ENCODE measurements around the gene GBGT1. TPM values are rescaled to one million over a fixed set of nuclear protein-coding genes. Genes with fewer than 3 reads are reported as not detected.
"Not testable (repeated sequence)": the region's sequence is repeated elsewhere in the genome, so short reads cannot be mapped to it uniquely, and the experiment has no call there.

GBGT1 gene
- total RNA-seq, 1 donor: 54.9 TPM

- DNase-seq (ENCODE audit: low read depth in 2 of 3, low spot score in 2 of 3): peak in 2 of 3 donors; percentile 75 to 87
These were observed 36.1 kb upstream of the GBGT1 start for GRCh38 chr9:133199648-133200321.

GRCh38 chr9:133195029-133195428, 31.3 kb upstream of the GBGT1 start:
- no peak for DNase-seq (ENCODE audit: low read depth in 2 of 3, low spot score in 2 of 3)

DNA sequence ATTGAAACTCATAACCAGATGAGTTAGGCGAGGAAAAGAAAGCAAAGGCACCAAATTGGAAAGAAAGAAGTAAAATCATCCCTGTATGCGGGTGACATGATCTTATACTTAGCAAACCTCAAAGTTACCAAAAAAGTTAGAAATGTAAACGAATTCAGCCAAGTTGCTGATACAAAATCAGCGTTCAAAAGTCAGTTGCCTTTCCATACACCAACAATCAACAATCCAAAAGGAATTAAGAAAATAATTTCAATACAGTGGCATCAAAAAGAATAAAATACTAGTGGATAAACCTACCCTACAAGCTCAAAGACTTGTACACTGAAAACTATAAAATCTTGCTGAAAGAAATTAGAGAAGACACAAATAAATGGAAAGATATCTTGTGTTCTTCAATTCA, 30.9 kb upstream of the GBGT1 start:
- DNase-seq (ENCODE audit: low read depth in 2 of 3, low spot score in 2 of 3): no peak

- no peak for DNase-seq (ENCODE audit: low read depth in 2 of 3, low spot score in 2 of 3)
These were observed 28.3 kb upstream of the GBGT1 start for GRCh38 chr9:133191989-133192388.

DNA sequence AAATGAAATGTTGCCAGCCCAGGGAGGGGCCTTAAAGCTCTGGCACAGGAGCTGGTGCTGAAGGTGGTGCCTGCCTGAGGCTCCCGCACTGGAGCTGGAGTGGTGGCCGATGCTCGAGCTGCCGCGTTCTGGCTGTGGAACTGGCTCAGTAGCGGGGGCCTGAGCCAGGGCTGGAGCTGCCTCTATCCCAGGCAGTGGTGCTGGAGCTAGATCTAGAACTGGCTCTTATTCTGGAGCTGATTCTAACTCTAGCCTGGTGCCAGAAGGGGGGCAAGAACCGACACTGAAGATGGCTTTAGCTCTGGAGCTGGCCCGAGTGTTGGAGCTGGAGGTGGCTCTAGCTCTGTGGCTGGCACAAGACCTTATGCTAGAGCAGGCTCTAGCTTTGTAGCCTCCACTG, 26.1 kb upstream of the GBGT1 start:
- DNase-seq (ENCODE audit: low read depth in 2 of 3, low spot score in 2 of 3): no peak

GRCh38 chr9:133188843-133189180, 25.1 kb upstream of the GBGT1 start:
- no peak for DNase-seq (ENCODE audit: low read depth in 2 of 3, low spot score in 2 of 3)

DNA sequence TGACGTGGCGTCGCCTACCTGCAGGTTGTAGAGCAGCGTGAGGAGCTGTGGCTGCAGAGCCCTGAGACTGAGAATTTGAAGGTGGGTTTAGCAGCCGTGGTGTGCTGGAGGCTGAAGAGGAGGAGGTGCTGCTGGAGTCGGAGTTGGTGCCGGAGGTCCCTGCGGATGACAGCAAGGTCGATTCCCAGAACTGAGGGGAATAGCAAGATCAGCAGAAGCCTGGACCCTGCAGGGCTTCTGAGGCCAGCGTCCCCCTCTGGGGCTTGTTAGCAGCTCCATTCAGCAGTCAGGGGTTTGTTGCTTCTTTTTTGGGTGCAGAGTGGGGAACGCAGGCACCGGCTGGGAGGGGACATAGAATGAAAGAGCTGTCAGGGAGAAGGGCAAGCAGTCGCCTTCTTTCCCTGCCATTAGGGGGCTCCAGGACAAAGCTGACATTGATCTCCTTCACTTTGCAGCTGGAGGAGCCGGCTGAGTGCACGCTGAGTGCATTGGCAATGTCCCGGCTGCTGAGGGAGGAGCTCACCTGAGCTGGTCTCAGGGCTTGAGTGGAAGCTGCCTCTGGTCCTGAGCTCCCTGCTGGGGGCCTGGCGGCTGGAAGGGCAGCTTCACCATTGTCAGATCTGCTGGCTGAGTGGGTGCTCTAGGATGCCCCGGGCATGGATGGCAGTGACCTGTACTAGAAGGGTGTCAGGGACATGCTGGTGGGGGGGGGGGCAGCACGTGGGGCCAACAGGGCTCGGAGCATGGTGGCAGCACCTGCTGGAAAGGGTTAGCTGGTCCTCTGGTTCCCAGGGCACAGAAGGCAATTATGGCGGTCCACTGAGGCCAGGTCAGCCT, 24.5 kb upstream of the GBGT1 start:
- DNase-seq (ENCODE audit: low read depth in 2 of 3, low spot score in 2 of 3): peak in 2 of 3 donors; percentile 53 to 58

- DNase-seq (ENCODE audit: low read depth in 2 of 3, low spot score in 2 of 3): no peak
These were observed 23.9 kb upstream of the GBGT1 start for GRCh38 chr9:133187561-133188005.

- no peak for DNase-seq (ENCODE audit: low read depth in 2 of 3, low spot score in 2 of 3)
These were observed 23.0 kb upstream of the GBGT1 start for GRCh38 chr9:133186736-133187135.

DNA sequence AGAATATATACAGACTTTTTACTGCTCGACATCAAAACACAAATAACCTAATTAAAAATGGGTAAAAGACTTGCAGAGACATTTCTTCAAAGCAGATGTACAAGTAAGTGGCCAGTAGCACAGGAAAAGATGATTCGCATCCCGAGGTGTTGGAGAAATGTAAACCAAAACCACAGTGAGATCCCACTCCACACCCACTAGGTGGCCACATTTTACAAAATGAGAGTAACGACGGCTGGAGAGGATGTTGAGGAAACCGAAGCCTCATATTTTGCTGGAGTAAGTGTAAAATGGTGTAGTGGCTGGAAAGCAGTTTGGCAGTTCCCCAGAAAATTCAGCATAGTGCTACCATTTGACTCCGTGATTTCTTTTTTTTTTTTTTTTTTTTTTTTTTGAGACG, 21.3 kb upstream of the GBGT1 start:
- peak in 2 of 3 donors; percentile 78 to 86 for DNase-seq (ENCODE audit: low read depth in 2 of 3, low spot score in 2 of 3)

DNA sequence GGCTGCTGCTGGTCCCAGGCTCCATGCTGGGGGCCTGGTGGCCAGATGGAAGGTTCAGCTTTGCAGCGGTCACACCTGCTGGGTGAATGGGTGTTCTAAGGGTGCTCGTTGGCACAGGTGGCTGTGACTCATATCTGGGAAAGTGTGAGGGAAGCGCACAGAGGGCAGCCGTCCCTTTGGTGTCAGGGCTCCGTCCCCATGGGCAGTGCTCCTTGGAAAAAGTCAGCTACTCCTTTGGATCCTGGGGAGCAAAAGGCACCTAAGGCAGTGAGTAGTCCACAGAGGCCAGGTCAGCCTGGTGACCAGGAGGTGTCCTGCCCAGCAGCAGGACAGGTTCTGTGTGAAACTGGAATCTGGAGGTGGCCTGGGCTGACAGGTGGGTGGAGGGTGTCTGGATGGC, 18.4 kb upstream of the GBGT1 start:
- no peak for DNase-seq (ENCODE audit: low read depth in 2 of 3, low spot score in 2 of 3)

DNA sequence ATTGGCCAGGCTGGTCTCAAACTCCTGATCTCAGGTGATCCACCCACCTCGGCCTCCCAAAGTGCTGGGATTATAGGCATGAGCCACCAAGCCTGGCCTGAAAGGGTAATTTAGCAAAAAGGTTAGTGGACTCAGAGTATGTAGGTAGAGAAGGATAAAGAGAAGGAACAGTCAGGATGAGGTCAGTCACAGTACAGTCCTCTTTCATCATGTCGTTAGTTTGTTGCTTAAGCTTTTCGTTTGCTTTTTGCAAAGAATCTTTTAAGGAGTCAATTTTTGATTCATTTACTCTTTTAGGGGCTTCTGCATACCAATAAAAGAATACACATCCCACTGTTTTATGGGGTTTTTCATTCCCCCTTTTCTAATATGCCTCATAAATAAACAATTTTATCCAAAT, 17.8 kb upstream of the GBGT1 start:
- no peak for DNase-seq (ENCODE audit: low read depth in 2 of 3, low spot score in 2 of 3)

- no peak for DNase-seq (ENCODE audit: low read depth in 2 of 3, low spot score in 2 of 3)
These were observed 17.2 kb upstream of the GBGT1 start for GRCh38 chr9:133180953-133181352.

- no peak for DNase-seq (ENCODE audit: low read depth in 2 of 3, low spot score in 2 of 3)
These were observed 9.3 kb upstream of the GBGT1 start for GRCh38 chr9:133173056-133173455.

DNA sequence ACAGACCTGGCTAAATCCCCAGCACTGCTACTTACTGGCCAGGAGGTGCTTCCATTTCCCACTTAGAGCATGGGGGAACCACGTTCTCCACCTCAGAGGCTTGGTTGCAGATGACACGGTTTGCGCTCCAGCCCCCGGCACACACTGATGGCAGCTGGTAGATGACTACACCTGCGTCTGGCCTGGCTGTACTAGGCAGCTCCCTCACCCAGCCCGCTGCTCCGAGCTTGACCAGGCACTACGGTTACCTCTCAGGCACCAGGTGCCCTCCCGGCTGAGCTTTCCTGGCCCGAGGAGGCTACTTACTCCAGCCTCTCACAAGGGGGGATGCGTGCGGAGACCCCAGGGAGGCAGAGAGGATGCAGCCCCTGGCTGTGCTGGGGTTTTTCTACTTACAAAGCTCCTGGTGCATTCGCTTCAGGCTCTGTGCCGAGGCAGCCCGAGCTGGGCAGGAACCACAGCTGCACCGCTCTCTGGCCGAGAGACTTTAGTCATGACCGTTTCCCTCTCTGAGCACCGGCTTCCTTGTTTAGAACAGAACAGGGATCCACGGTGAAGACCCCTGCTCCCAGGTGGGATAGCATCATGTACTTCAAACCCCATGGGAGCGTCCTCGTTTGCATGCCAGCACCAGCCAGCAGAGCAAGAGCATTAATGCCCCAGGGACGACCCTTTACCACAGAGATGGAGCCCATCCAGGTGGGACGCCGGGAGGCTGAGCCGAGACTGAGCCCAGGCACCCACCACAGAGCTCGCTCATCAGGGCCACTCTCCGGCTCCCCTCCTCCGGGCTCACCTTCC, 7.6 kb upstream of the GBGT1 start:
- no peak for DNase-seq (ENCODE audit: low read depth in 2 of 3, low spot score in 2 of 3)

GRCh38 chr9:133170716-133171115, 7.0 kb upstream of the GBGT1 start:
- no peak for DNase-seq (ENCODE audit: low read depth in 2 of 3, low spot score in 2 of 3)

GRCh38 chr9:133169687-133170086, 6.0 kb upstream of the GBGT1 start:
- DNase-seq (ENCODE audit: low read depth in 2 of 3, low spot score in 2 of 3): not testable (repeated sequence)

GRCh38 chr9:133169102-133169501, 5.4 kb upstream of the GBGT1 start:
- DNase-seq (ENCODE audit: low read depth in 2 of 3, low spot score in 2 of 3): no peak

DNA sequence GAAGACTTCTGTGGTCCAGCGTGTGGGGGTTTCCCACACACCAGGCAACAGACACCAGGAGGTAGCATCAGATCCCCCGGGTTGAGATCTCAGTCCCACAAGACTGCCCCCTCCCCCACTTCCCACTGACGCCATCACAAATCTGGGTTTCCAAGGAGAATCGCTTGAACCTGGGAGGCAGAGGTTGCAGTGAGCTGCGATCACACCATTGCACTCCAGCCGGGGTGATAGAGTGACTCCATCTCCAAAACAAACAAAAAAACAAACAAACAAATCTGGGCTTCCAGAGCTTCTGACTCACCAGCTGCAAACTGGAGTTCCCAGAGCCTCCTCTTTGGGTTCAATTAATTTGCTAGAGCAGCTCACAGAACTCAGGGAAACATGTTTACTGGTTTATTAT, 4.7 kb upstream of the GBGT1 start:
- no peak for DNase-seq (ENCODE audit: low read depth in 2 of 3, low spot score in 2 of 3)

DNA sequence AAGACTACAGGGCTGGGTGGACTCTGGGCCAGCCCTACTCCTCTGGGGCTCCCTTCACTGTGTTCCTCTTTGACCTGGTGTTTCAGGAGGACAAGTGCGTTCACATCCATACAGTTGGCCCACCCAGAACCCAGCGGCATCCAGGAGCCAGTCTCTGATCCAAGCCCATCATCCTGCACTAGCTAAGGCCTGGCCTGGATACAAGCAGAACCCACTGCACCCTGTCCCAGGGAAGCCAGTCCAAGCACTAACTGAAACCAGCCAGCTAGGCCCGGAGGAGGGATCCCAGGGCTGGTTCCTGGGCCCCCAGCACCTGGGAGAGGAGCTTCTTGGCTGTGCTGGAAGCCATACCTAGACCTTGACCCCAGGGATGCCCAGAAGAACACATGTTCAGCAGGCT, 4.1 kb upstream of the GBGT1 start:
- DNase-seq (ENCODE audit: low read depth in 2 of 3, low spot score in 2 of 3): no peak

- DNase-seq (ENCODE audit: low read depth in 2 of 3, low spot score in 2 of 3): no peak
These were observed 3.5 kb upstream of the GBGT1 start for GRCh38 chr9:133167096-133167730.
